Stimulated activated naive CD8-positive, alpha-beta T cell treated with anti-CD3 and anti-CD28 coated beads, Interleukin-15, amount 100 ng/mL, for 72 hours (primary cell): ENCODE results near the gene MRPS27.
"Not testable (repeated sequence)": the region's sequence is repeated elsewhere in the genome, so short reads cannot be mapped to it uniquely, and the experiment has no call there.

ENCODE experiments used
- ATAC-seq: fragments of 150-1000 bp; cut with Tn5 transposase; 2 replicates; pipeline ENCODE4 v1.10.0; 2021; ENCODE audit warnings: mild to moderate bottlenecking, moderate library complexity
- DNase-seq, 2 donors: peaks; one replicate each; pipeline ENCODE4 v3.0.0; 2021 to 2022
- H3K27ac Mint-ChIP-seq, 2 donors: one replicate each; pipeline ENCODE4 v1.8.0; 2022; ENCODE audit warnings: mild to moderate bottlenecking in 2 of 2, mixed read lengths in 2 of 2, moderate library complexity in 2 of 2
- H3K27me3 Mint-ChIP-seq: one replicate; pipeline ENCODE4 v1.8.0; 2022; ENCODE audit warnings: mixed read lengths
- H3K4me1 Mint-ChIP-seq: one replicate; pipeline ENCODE4 v1.8.0; 2022; ENCODE audit warnings: mild to moderate bottlenecking, mixed read lengths
- H3K4me3 Mint-ChIP-seq, 2 donors: one replicate each; pipeline ENCODE4 v1.8.0; 2022; ENCODE audit warnings: mild to moderate bottlenecking in 2 of 2, mixed read lengths in 2 of 2, moderate library complexity in 1 of 2
- H3K9me3 Mint-ChIP-seq, 2 donors: one replicate each; pipeline ENCODE4 v1.8.0; 2022; ENCODE audit warnings: mixed read lengths in 2 of 2

The MRPS27 gene

GRCh38 chr5:72177538-72177937 lies 142.5 kb downstream of the MRPS27 start:
- Mint-ChIP-seq H3K4me1 (no peaks in the 10 kb centered on the region), H3K27ac (peak overlapping the region in 1 of 2 donors; percentile 96), H3K27me3 (peaks cover 70% of the 10 kb centered on the region), H3K4me3 (no peak overlapping the region), H3K9me3 (no peaks in the 10 kb centered on the region)
- no peak for ATAC-seq
- DNase-seq, result no peak

GRCh38 chr5:72172786-72173185 lies 147.3 kb downstream of the MRPS27 start:
- Mint-ChIP-seq H3K4me3 (no peak overlapping the region), H3K27me3 (peaks cover 85% of the 10 kb centered on the region)

GRCh38 chr5:72171667-72172066 lies 148.4 kb downstream of the MRPS27 start:
- no peak overlapping the region for H3K4me3 Mint-ChIP-seq
- no peaks in the 10 kb centered on the region for H3K4me1 Mint-ChIP-seq
- DNase-seq, result no peak
- H3K9me3 Mint-ChIP-seq, result no peaks in the 10 kb centered on the region
- no peak overlapping the region for H3K27ac Mint-ChIP-seq
- H3K27me3 Mint-ChIP-seq, result peaks cover 84% of the 10 kb centered on the region
- ATAC-seq, result no peak

More at GRCh38 chr5:72172786-72173185, 147.3 kb downstream of the MRPS27 start:
- Mint-ChIP-seq H3K9me3 (no peaks in the 10 kb centered on the region), H3K27ac (no peak overlapping the region), H3K4me1 (no peaks in the 10 kb centered on the region)
- ATAC-seq (no peak), DNase-seq (no peak)

GRCh38 chr5:72171181-72171580 lies 148.9 kb downstream of the MRPS27 start:
- peaks cover 86% of the 10 kb centered on the region for H3K27me3 Mint-ChIP-seq
- not testable (repeated sequence) for H3K4me1 Mint-ChIP-seq, H3K4me3 Mint-ChIP-seq, ATAC-seq, DNase-seq, H3K9me3 Mint-ChIP-seq, H3K27ac Mint-ChIP-seq

GRCh38 chr5:72170101-72170500 lies 149.9 kb downstream of the MRPS27 start:
- Mint-ChIP-seq H3K4me3 (no peak overlapping the region), H3K9me3 (no peaks in the 10 kb centered on the region), H3K27me3 (peaks cover 79% of the 10 kb centered on the region), H3K27ac (no peak overlapping the region), H3K4me1 (no peaks in the 10 kb centered on the region)
- ATAC-seq, result no peak
- DNase-seq, result no peak
